Neural crest cell (in vitro differentiated cells): Measurements from ENCODE around the gene OGT. TPM values are rescaled to one million over a fixed set of nuclear protein-coding genes. Genes with fewer than 3 reads are reported as not detected.

Experiments used
- DNase-seq: peaks from one replicate; pipeline ENCODE4 v3.0.0; 2021; ENCODE audit warnings: low read depth, mixed read lengths, low spot score
- H3K27ac Mint-ChIP-seq: one replicate; pipeline ENCODE4 v1.8.0; 2021; ENCODE audit warnings: mild to moderate bottlenecking, mixed read lengths; ENCODE audit not compliant: unreplicated experiment
- H3K27me3 Mint-ChIP-seq: 2 replicates; pipeline ENCODE4 v1.8.0; 2021; ENCODE audit warnings: low read depth, mild to moderate bottlenecking, mixed read lengths
- H3K36me3 Mint-ChIP-seq: 2 replicates; pipeline ENCODE4 v1.8.0; 2021; ENCODE audit warnings: low read depth, mild to moderate bottlenecking, mixed read lengths
- H3K4me1 Mint-ChIP-seq: 2 replicates; pipeline ENCODE4 v1.8.0; 2021; ENCODE audit warnings: mixed read lengths
- H3K4me3 Mint-ChIP-seq: one replicate; pipeline ENCODE4 v1.8.0; 2021; ENCODE audit warnings: mild to moderate bottlenecking, mixed read lengths
- H3K9me3 Mint-ChIP-seq: 2 replicates; pipeline ENCODE4 v1.8.0; 2021; ENCODE audit warnings: mixed read lengths
- CTCF ChIP-seq: fragments of 200-600 bp; sonication (generic); conservative IDR thresholded peaks from 2 replicates; pipeline ENCODE4 v1.5.0; 2021; ENCODE audit warnings: antibody characterized with exemption, mild to moderate bottlenecking
- total RNA-seq: library from RNA; stranded (reverse); gene quantifications from 2 replicates; pipeline ENCODE4 v1.2.1, GENCODE V29; 2021

OGT gene
- total RNA-seq, 1 donor from 2014 or later = 121 TPM

- no peaks in the 10 kb centered on the region for H3K27me3 Mint-ChIP-seq
- no peaks in the 10 kb centered on the region for H3K9me3 Mint-ChIP-seq
- peaks cover 31% of the 10 kb centered on the region for H3K4me1 Mint-ChIP-seq
- DNase-seq = no peak
- TF ChIP-seq CTCF = no peak
- no peak overlapping the region for H3K4me3 Mint-ChIP-seq
- H3K36me3 Mint-ChIP-seq = peaks cover 11% of the 10 kb centered on the region
- no peak overlapping the region for H3K27ac Mint-ChIP-seq
Measured at GRCh38 chrX:71541210-71542022, 8.5 kb downstream of the OGT start.

GRCh38 chrX:71542411-71542810, 9.5 kb downstream of the OGT start:
- no peak for DNase-seq
- no peak for TF ChIP-seq CTCF
- no peaks in the 10 kb centered on the region for H3K27me3 Mint-ChIP-seq
- H3K9me3 Mint-ChIP-seq = no peaks in the 10 kb centered on the region
- H3K27ac Mint-ChIP-seq = no peak overlapping the region
- no peak overlapping the region for H3K4me3 Mint-ChIP-seq
- peaks cover 28% of the 10 kb centered on the region for H3K4me1 Mint-ChIP-seq
- peaks cover 12% of the 10 kb centered on the region for H3K36me3 Mint-ChIP-seq

- H3K4me3 Mint-ChIP-seq = no peak overlapping the region
- TF ChIP-seq CTCF = no peak
- H3K4me1 Mint-ChIP-seq = peaks cover 28% of the 10 kb centered on the region
- DNase-seq = no peak
- peaks cover 12% of the 10 kb centered on the region for H3K36me3 Mint-ChIP-seq
- H3K9me3 Mint-ChIP-seq = no peaks in the 10 kb centered on the region
- H3K27me3 Mint-ChIP-seq = no peaks in the 10 kb centered on the region
- H3K27ac Mint-ChIP-seq = no peak overlapping the region
Measured at GRCh38 chrX:71542825-71543224, 9.9 kb downstream of the OGT start.

- Mint-ChIP-seq H3K4me3 (no peak overlapping the region), H3K36me3 (peaks cover 13% of the 10 kb centered on the region), H3K4me1 (peaks cover 28% of the 10 kb centered on the region), H3K9me3 (no peaks in the 10 kb centered on the region), H3K27ac (no peak overlapping the region), H3K27me3 (no peaks in the 10 kb centered on the region)
- DNase-seq = no peak
- TF ChIP-seq CTCF = no peak
Measured at GRCh38 chrX:71543316-71543715, 10.4 kb downstream of the OGT start.

- peaks cover 16% of the 10 kb centered on the region for H3K36me3 Mint-ChIP-seq
- H3K9me3 Mint-ChIP-seq = no peaks in the 10 kb centered on the region
- H3K4me3 Mint-ChIP-seq = no peak overlapping the region
- no peaks in the 10 kb centered on the region for H3K27me3 Mint-ChIP-seq
- H3K27ac Mint-ChIP-seq = no peak overlapping the region
- no peak for DNase-seq
- TF ChIP-seq CTCF = no peak
- H3K4me1 Mint-ChIP-seq = peaks cover 19% of the 10 kb centered on the region
Measured at GRCh38 chrX:71545364-71545763, 12.5 kb downstream of the OGT start.
